ENCODE results near the gene TRPM2.

GRCh38 chr21:44436958-44437357 is 83.5 kb downstream of the TRPM2 start:
- TF ChIP-seq, protein P1, sequence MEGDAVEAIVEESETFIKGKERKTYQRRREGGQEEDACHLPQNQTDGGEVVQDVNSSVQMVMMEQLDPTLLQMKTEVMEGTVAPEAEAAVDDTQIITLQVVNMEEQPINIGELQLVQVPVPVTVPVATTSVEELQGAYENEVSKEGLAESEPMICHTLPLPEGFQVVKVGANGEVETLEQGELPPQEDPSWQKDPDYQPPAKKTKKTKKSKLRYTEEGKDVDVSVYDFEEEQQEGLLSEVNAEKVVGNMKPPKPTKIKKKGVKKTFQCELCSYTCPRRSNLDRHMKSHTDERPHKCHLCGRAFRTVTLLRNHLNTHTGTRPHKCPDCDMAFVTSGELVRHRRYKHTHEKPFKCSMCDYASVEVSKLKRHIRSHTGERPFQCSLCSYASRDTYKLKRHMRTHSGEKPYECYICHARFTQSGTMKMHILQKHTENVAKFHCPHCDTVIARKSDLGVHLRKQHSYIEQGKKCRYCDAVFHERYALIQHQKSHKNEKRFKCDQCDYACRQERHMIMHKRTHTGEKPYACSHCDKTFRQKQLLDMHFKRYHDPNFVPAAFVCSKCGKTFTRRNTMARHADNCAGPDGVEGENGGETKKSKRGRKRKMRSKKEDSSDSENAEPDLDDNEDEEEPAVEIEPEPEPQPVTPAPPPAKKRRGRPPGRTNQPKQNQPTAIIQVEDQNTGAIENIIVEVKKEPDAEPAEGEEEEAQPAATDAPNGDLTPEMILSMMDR (IDR thresholded peaks at IDR 0.05): no peak
- no peak for TF ChIP-seq POLR2A (IDR thresholded peaks at IDR 0.05)
